GM12865 (cell line): ENCODE data around the gene GRIN3B.
A peak's percentile ranks its signal among the peaks of the same experiment; 100 is the strongest.

Source experiments
- DNase-seq: peaks from one replicate; pipeline ENCODE4 v3.0.0; 2010; ENCODE audit warnings: low read depth
- H3K4me3 ChIP-seq: 2 replicates; pipeline ENCODE4 v1.5.1; 2011; ENCODE audit warnings: mild to moderate bottlenecking, low read depth, low read length, control low read depth
- TF ChIP-seq, protein P1 (sequence below): IDR thresholded peaks from 2 replicates; pipeline ENCODE4 v1.5.1; 2011; ENCODE audit warnings: low read length, control low read depth, low read depth, inconsistent platforms; ENCODE audit not compliant: insufficient read depth; ENCODE audit errors: missing control alignments

The GRIN3B gene

DNA sequence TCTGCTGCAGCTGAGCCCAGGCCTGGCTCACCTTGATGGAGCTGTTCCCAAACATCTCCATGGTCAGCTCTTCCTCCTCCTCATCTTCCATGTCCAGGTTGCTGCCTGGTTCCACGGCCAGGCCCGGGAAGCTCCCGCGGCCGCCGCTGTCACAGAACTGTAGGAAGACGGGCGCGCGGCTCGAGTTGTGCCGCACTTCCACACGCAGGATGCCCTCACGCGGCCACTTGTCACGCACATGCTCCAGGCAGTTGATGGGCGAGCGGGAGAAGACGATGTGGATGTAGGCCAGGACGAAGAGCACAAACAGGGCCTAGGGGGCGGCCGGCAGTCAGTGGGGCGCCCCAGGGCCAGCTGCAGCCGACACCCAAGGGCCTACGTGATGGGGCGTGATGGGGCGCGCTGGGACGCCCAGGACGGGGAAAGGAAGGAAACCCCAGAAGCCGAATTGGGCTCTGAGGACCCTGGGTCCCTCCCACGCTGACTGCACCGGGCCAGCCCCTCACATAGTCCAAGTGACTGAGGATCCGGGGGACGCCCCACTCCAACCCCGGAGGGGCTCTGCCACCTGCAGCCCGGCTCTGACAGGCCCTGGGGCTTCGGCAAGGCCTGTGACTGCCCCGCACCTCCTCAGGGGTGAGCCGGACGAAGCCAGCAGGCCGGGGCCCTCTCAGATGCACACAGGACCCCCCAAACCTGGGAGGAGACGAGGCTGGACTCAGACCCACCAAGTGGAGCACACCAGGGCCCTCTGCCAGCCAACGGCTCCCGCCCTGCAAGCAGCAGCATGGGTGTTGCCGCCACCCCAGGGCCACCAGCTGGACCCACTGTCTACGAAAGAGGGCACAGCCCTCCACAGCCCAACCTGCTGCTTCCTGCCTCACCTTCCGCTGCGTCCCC is 14.2 kb downstream of the GRIN3B start:
- no peak for DNase-seq
- H3K4me3 ChIP-seq: no peak overlapping the region
- TF ChIP-seq, protein P1, sequence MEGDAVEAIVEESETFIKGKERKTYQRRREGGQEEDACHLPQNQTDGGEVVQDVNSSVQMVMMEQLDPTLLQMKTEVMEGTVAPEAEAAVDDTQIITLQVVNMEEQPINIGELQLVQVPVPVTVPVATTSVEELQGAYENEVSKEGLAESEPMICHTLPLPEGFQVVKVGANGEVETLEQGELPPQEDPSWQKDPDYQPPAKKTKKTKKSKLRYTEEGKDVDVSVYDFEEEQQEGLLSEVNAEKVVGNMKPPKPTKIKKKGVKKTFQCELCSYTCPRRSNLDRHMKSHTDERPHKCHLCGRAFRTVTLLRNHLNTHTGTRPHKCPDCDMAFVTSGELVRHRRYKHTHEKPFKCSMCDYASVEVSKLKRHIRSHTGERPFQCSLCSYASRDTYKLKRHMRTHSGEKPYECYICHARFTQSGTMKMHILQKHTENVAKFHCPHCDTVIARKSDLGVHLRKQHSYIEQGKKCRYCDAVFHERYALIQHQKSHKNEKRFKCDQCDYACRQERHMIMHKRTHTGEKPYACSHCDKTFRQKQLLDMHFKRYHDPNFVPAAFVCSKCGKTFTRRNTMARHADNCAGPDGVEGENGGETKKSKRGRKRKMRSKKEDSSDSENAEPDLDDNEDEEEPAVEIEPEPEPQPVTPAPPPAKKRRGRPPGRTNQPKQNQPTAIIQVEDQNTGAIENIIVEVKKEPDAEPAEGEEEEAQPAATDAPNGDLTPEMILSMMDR: no peak

DNA sequence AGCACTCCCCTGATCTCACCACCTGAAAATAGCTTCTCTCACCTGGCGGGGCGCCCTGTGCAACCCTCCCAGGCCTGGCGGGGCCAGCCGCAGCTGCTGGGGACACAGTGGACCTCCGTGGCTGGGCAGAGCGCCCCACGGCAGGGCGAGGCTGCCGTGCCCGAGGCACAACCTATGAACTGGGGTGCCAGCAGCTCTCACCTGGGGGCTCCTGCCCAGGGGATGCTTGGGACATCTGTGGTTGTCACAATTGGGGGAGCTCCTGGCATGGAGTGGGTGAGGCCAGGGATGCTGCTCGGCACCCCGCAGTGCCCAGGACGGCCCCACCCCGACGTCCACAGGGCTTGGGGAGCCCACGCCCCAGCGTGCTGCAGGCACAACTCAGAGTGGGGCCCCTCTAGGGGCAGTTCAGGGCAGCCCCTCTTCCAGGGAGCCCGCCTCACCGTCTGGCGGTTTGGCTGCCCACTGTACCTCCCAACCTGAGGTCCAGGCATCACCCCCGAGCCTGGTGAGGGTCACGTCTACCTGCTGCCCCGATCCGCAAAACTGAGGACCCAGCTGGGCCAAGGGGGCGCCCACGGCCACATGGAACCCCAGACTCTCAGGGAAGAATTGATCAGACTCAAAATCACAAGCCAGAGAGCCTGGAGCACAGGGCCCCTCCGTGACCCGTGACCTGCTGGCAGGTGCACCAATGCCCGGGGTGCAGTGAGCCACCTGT is 15.0 kb downstream of the GRIN3B start:
- TF ChIP-seq, protein P1: no peak
- no peak overlapping the region for H3K4me3 ChIP-seq

DNA sequence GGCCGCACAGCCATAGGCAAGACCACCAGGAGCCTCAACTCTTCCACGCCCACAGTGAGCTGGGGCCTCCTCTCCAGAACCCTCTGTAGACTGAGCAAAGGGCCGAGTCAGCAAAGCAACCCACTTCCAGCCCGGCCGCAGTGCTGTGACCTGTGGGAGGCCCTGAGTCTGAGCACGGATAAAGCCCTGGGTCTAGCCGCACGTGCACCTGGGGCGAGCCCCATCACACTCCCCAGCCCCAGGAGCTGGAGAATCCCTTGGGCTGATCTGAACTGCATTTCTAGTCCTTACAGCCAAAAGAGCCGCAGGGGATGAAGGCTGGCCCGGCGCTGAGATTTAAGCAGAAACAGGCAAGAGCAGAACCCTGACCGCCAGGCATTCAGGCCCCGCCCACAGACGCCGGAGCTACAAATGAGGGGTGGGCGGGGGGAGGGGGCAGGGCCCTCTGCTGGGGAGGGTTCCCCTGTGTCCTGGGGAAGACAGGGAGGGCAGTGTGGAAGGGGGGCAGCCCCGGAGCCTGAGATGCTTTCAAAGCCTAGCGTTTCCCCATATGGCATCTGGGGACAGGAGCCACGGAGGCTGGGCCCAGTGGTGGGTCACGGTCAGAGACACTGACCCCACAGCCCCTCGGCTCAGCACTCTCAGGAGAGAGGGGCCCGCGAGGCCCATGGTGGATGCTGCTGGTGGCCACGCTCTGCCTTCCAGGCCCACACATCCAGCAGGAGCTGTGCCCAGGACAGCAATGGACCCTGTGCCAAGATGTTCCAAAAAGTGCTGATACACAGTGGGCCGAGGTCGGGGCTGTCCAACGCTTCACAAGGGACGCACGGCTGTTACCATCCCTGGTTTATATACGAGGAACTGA is 15.8 kb downstream of the GRIN3B start:
- no peak for DNase-seq
- TF ChIP-seq, protein P1: no peak
- H3K4me3 ChIP-seq: no peak overlapping the region

More for the DNA sequence above, 15.0 kb downstream of the GRIN3B start:
- no peak for DNase-seq

DNA sequence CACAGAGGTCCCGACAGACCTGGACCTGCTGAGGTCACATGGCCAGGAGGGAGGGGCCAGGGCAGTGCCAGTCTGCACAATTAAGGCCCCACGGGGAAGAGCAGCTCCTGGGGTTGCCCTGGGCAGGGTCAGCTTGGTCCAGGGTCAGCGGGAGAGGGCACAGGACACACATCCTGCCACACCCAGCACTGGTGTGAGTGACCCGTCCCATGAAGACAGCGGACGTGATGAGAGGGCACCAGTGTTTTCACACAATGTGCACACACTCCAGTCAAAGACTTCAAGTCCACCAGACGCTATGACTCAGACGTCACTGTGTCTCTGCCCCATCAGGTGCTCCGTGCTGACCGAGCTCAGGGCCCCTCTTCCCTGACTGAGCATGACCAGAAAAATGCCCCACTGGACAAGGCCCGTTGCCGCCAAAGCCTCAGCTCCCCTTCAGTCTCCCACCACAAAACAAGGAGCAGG is 16.5 kb downstream of the GRIN3B start:
- TF ChIP-seq, protein P1: no peak
- no peak overlapping the region for H3K4me3 ChIP-seq
- no peak for DNase-seq

DNA sequence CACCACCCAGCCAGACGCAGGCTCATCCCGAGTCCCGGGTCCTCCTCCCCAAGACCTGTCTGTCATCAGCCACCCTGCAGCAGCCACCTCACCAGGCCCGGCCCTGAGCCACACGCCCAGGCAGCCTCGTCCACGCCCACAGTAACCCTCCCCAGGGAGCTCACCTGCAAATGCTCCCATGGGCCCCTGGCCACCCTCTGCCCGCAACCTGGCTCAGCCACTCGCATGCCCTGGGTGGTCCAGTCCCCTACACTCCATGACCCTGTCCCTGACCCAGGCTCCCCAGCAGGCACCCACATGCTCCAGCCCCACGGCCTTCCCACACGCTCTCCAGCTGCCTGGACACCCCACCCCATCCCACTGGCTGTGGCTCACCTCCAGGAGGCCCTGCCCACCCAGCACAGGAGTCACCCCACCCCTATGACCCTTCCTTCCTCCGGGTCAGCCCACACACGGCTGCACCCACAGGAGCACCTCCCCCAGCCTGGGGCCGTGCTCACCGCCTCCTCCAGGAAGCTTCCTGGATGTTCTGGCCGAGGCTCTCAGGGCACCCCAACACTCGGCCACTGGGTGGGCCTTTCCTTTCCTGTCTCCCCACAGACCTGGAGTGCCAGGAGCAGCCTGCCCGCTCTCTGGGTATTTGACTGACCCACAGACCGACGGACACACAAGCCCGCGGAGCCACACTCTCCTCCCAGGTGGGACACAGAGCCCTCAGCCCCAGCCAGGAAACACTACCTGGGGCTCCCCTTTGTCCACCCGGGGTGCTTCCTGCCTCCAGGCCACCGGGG is 17.1 kb downstream of the GRIN3B start:
- H3K4me3 ChIP-seq: no peak overlapping the region
- DNase-seq: peak; percentile 46
- TF ChIP-seq, protein P1: no peak

DNA sequence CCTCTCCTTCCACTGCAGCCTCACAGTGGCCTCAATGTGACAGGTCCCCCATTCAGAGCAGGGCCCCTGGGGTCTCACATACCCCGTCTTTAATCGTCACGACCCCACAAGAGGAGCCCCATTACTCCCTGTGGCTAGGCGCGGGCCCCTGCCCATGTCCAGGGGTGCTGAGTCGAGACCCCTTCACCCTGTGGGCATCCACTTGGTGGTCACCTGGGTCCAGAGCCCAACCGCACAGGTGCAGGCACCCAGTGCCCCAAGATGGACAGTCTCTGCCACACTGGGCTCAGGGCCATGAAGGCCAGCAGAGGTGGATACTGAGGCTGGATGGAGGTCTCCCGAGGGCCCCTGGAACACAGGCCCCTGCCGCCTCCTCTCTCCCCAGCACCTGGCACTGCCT is 17.7 kb downstream of the GRIN3B start:
- DNase-seq: no peak
- H3K4me3 ChIP-seq: no peak overlapping the region
- TF ChIP-seq, protein P1: no peak
